Osteoblast (primary cell): ENCODE measurements around the gene EIF1AD. TPM values are rescaled to one million over a fixed set of nuclear protein-coding genes. Genes with fewer than 3 reads are reported as not detected.

ENCODE experiments used
- DNase-seq: peaks from one replicate; pipeline ENCODE4 v3.0.0; 2011; ENCODE audit warnings: low spot score, mixed read lengths; ENCODE audit not compliant: insufficient read length; ENCODE audit errors: missing footprints
- H2AFZ ChIP-seq: 2 replicates; pipeline ENCODE4 v1.6.0; 2011; ENCODE audit warnings: mild to moderate bottlenecking, low read length
- H3K27ac ChIP-seq: 2 replicates; pipeline ENCODE4 v1.5.1; 2011; ENCODE audit warnings: mild to moderate bottlenecking, low read depth, low read length, moderate library complexity
- H3K27me3 ChIP-seq: 2 replicates; pipeline ENCODE4 v1.6.0; 2012; ENCODE audit warnings: mild to moderate bottlenecking, control low read depth, inconsistent platforms, low read length, moderate library complexity; ENCODE audit not compliant: insufficient read depth
- H3K36me3 ChIP-seq: 2 replicates; pipeline ENCODE4 v1.5.1; 2011; ENCODE audit warnings: mild to moderate bottlenecking, low read length, control low read depth, moderate library complexity; ENCODE audit not compliant: insufficient read depth
- H3K4me1 ChIP-seq: 2 replicates; pipeline ENCODE4 v1.5.1; 2011; ENCODE audit warnings: mild to moderate bottlenecking, low read length, control low read depth, moderate library complexity; ENCODE audit not compliant: insufficient read depth
- H3K4me2 ChIP-seq: 2 replicates; pipeline ENCODE4 v1.6.0; 2011; ENCODE audit warnings: mild to moderate bottlenecking, low read length; ENCODE audit not compliant: insufficient read depth
- H3K4me3 ChIP-seq: fragments of 200-600 bp; sonication (generic); 3 replicates; pipeline ENCODE4 v1.5.1; 2012; ENCODE audit warnings: mild to moderate bottlenecking, low read length, inconsistent platforms; ENCODE audit not compliant: insufficient read depth
- H3K79me2 ChIP-seq: 2 replicates; pipeline ENCODE4 v1.6.0; 2012; ENCODE audit warnings: mild to moderate bottlenecking, low read length, control low read depth, inconsistent platforms; ENCODE audit not compliant: insufficient read depth
- H3K9me3 ChIP-seq: 2 replicates; pipeline ENCODE4 v1.5.1; 2011; ENCODE audit warnings: low read depth, low read length, control low read depth
- H4K20me1 ChIP-seq: 2 replicates; pipeline ENCODE4 v1.6.0; 2012; ENCODE audit warnings: mild to moderate bottlenecking, low read length, control low read depth; ENCODE audit not compliant: insufficient read depth
- total RNA-seq: library from RNA; depleted of rRNA; stranded (reverse); fragments of >200 nt; gene quantifications from 2 replicates; pipeline ENCODE4 v1.2.3, GENCODE V29; 2012
- TF ChIP-seq, protein P1 (sequence below): IDR thresholded peaks from 2 replicates; pipeline ENCODE4 v1.5.1; 2011; ENCODE audit warnings: mild to moderate bottlenecking, low read depth, low read length, moderate library complexity; ENCODE audit errors: extremely low read depth

The EIF1AD gene, protein sequence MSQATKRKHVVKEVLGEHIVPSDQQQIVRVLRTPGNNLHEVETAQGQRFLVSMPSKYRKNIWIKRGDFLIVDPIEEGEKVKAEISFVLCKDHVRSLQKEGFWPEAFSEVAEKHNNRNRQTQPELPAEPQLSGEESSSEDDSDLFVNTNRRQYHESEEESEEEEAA
- 28.6 and 31.2 TPM in 2 replicates for total RNA-seq

DNA sequence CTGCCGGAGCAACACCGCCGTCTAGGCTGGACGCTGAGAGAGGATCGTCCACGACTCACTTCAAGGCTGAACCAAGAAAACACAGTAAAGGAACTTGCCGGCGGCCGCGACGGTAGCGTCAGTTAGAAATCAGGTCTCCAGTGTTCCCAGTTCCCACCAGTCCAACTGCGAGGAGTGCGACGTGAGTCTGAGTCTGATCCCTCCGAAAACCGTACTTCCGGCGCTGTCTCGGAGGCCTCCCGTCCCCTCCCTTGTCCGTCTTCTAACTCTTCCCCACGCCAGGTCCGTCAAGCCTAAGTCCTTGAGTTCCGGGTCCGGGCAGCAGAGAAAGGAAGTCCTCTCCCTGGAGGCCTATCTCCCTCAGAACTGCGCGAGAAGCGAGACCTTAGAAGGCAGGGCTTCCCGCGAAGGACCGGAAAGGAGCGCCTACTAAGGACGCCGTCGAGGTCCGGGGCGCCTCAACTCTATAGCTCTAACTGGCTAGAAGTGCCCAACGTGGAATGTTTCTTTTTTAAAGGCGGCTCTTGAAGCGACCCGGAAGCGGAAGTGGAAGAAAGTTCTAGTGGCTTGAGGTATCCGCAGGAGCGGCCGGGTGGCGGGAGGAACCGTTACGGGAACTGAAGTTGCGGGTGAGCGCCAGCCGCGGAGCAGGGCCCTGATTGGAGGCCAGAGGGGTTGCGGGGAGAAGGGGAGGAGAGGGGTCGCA lies at the start of gene EIF1AD, which contains the start of gene BANF1:
Gene EIF1AD, minus strand, starts transcription at position 216 of the 706 bp plus-strand sequence. CDS start 1,768 bp downstream, outside the sequence.
Gene BANF1, plus strand, starts transcription at position 562 of the 706 bp plus-strand sequence. CDS start 748 bp downstream, outside the sequence.
- peak within 1 kb of the TSS; percentile 95 for H3K4me3 ChIP-seq
- H3K36me3 ChIP-seq, result peaks cover 46% of the 10 kb centered on the region
- peak; percentile 99 for DNase-seq
- peaks cover 7% of the 10 kb centered on the region for H3K4me1 ChIP-seq
- peaks cover 51% of the 10 kb centered on the region for H3K79me2 ChIP-seq
- H3K27ac ChIP-seq, result peak within 1 kb of the TSS; percentile 93
- H3K9me3 ChIP-seq, result no peaks in the 10 kb centered on the region
- H3K27me3 ChIP-seq, result no peaks in the 10 kb centered on the region
- peak within 1 kb of the TSS; percentile 90 for H3K4me2 ChIP-seq
- peaks cover 7% of the 10 kb centered on the region for H4K20me1 ChIP-seq
- TF ChIP-seq, protein P1, sequence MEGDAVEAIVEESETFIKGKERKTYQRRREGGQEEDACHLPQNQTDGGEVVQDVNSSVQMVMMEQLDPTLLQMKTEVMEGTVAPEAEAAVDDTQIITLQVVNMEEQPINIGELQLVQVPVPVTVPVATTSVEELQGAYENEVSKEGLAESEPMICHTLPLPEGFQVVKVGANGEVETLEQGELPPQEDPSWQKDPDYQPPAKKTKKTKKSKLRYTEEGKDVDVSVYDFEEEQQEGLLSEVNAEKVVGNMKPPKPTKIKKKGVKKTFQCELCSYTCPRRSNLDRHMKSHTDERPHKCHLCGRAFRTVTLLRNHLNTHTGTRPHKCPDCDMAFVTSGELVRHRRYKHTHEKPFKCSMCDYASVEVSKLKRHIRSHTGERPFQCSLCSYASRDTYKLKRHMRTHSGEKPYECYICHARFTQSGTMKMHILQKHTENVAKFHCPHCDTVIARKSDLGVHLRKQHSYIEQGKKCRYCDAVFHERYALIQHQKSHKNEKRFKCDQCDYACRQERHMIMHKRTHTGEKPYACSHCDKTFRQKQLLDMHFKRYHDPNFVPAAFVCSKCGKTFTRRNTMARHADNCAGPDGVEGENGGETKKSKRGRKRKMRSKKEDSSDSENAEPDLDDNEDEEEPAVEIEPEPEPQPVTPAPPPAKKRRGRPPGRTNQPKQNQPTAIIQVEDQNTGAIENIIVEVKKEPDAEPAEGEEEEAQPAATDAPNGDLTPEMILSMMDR, result no peak
- H2AFZ ChIP-seq, result peak within 1 kb of the TSS; percentile 98

DNA sequence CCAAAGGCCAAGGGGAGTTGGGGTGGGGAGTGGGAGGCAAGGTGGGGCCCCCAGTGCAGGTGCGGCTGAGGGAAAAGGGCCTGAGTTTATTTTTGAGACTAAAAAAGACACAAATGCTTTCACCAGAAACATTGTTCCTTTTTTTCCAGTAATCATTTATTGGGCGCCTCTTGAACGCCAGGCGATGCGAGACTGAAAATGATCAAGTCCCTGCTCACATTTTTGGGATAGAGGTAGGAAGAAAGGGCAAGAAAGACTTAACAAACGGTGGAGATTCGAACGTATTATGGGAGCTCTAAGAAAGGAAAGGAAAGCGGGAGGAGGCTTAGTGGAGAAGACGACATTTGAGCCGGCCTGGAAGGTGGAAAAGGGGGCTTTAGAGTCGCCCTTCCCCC lies 49.4 kb upstream of the EIF1AD start:
- peak; percentile 53 for DNase-seq
- H3K4me2 ChIP-seq, result peak overlapping the region; percentile 100
- H4K20me1 ChIP-seq, result peaks cover 10% of the 10 kb centered on the region
- H2AFZ ChIP-seq, result peak overlapping the region; percentile 92
- peaks cover 16% of the 10 kb centered on the region for H3K27me3 ChIP-seq
- peaks cover 16% of the 10 kb centered on the region for H3K4me1 ChIP-seq
- H3K4me3 ChIP-seq, result peak overlapping the region; percentile 99
- no peaks in the 10 kb centered on the region for H3K9me3 ChIP-seq
- H3K36me3 ChIP-seq, result peaks cover 24% of the 10 kb centered on the region
- H3K79me2 ChIP-seq, result peaks cover 33% of the 10 kb centered on the region
- TF ChIP-seq, protein P1, result no peak
- H3K27ac ChIP-seq, result peak overlapping the region; percentile 91

DNA sequence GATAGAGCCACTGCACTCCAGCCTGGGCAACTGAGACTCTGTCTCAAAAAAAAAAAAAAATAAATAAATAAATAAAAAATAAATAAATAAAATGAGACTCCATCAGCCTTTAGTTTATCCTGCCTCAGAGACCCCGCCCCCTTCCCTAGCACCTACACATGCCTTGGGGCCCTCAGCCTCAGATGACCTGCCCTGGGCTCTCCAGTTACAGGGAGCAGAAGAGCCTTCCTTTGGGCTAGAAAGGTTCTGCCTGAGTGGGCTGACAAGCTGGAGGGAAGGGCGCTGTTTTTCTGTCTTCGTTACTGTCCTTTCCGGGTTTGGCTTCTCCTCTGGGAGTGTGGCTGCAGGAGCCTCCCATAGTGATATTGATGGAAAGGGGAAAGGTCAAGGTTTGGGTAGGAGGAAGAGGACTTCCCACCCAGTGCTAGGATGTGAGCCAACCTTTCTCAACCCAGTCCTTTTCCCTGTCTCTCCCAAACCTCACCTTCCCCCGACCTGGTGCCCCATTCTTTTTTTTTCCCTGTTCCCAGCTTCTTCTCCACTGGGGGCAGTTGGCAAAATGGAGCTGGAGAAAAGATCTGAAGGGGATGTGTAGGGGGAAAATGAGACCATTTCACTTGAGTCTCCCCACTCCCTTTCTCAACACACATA lies 48.7 kb upstream of the EIF1AD start:
- Histone ChIP-seq H2AFZ (peak overlapping the region; percentile 92), H3K4me3 (no peak overlapping the region), H4K20me1 (peaks cover 10% of the 10 kb centered on the region), H3K4me2 (peak overlapping the region; percentile 100), H3K4me1 (peaks cover 13% of the 10 kb centered on the region), H3K27me3 (peaks cover 16% of the 10 kb centered on the region), H3K9me3 (no peaks in the 10 kb centered on the region), H3K79me2 (peaks cover 32% of the 10 kb centered on the region), H3K36me3 (peaks cover 18% of the 10 kb centered on the region), H3K27ac (no peak overlapping the region)
- peak; percentile 79 for DNase-seq
- TF ChIP-seq, protein P1, result peak; percentile 11
